Measurements from ENCODE around the gene NAP1L1. TPM values are rescaled to one million over a fixed set of nuclear protein-coding genes. Genes with fewer than 3 reads are reported as not detected.

The NAP1L1 gene
- total RNA-seq, 1 experiment from 2014 or later: 620 TPM

DNA sequence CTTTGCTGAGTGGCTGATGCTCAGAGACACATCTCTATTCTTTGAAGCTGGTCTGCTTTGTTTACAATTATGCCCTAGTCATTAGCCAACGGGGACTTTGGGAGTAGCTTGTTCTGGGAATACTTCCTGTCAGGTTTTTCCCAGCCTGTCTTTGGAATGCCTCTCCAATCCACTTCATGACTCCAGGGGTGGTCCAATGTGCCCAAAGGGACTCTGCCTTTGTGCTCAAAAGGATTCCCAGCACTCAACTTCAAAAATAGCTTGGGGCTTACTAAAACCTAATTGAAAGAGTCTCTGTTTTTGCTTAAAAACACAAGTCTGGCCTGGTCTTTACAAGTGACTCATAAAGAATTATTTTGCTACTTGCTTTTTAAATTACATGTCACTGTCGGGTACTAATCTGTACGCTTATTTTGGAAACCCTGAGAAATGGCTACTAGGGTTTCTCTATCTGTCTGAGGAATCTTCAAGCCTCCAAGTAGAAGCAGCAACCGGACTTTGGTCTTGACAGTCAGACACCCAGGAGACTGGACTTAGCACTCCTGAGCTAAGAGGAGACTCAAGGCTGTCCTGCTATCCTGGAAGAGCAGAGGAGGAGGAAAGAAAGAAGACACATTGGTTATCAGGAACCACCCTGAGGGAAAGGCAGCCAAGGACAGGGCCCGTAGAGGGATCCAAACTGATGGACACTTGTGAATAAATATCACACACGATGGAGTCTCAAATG lies 73.6 kb downstream of the NAP1L1 start:
- Histone ChIP-seq H3K27ac (ENCODE audit: low read length) (peak overlapping the region; percentile 81), H3K36me3 (ENCODE audit: control insufficient read depth, insufficient read depth, low read length) (no peaks in the 10 kb centered on the region), H3K4me3 (ENCODE audit: low read depth in 2 of 2, low read length in 2 of 2) (no peak overlapping the region), H3K9me3 (ENCODE audit: control insufficient read depth, insufficient read depth, low read depth, low read length) (no peaks in the 10 kb centered on the region; the same call in 1 of the 2 replicates), H3K27me3 (ENCODE audit: control insufficient read depth, insufficient read depth, low read length) (no peaks in the 10 kb centered on the region), H3K4me1 (ENCODE audit: control insufficient read depth, insufficient read depth, low read length) (no peaks in the 10 kb centered on the region)
- BruUV-seq (replicated peaks): no TSS peak
- ATAC-seq: no peak
- in situ Hi-C loops (cut with HindIII; ENCODE audit: low pct_unique_long_range_greater_than_20kb, low sequenced_read_pairs): no loop called here
- CTCF ChIA-PET: no interaction called here
- POLR2A ChIA-PET: no interaction called here
- TF ChIP-seq REST (IDR thresholded peaks at IDR 0.05; ENCODE audit: insufficient read depth in 1 of 2, low read depth in 2 of 2, low read length in 1 of 2) (no peak), POLR2AphosphoS5 (IDR thresholded peaks at IDR 0.05; ENCODE audit: low read depth, low read length) (no peak), TCF7L2 (IDR thresholded peaks at IDR 0.05; ENCODE audit: low read depth, low read length) (no peak), SIN3A (IDR thresholded peaks at IDR 0.05; ENCODE audit: borderline replicate concordance, insufficient read depth, low read depth, low read length) (no peak)
- TF ChIP-seq, protein P1, sequence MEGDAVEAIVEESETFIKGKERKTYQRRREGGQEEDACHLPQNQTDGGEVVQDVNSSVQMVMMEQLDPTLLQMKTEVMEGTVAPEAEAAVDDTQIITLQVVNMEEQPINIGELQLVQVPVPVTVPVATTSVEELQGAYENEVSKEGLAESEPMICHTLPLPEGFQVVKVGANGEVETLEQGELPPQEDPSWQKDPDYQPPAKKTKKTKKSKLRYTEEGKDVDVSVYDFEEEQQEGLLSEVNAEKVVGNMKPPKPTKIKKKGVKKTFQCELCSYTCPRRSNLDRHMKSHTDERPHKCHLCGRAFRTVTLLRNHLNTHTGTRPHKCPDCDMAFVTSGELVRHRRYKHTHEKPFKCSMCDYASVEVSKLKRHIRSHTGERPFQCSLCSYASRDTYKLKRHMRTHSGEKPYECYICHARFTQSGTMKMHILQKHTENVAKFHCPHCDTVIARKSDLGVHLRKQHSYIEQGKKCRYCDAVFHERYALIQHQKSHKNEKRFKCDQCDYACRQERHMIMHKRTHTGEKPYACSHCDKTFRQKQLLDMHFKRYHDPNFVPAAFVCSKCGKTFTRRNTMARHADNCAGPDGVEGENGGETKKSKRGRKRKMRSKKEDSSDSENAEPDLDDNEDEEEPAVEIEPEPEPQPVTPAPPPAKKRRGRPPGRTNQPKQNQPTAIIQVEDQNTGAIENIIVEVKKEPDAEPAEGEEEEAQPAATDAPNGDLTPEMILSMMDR (IDR thresholded peaks at IDR 0.05): no peak
- intact Hi-C loops (cut with micrococcal nuclease; ENCODE audit: unreplicated experiment): no loop called here
- DNase-seq (ENCODE audit: low read depth, low spot score): no peak

- Histone ChIP-seq H3K4me3 (ENCODE audit: low read depth in 2 of 2, low read length in 2 of 2) (no peak overlapping the region), H3K9me3 (ENCODE audit: control insufficient read depth, insufficient read depth, low read depth, low read length) (peaks cover 5% of the 10 kb centered on the region; the same call in 1 of the 2 replicates), H3K36me3 (ENCODE audit: control insufficient read depth, insufficient read depth, low read length) (no peaks in the 10 kb centered on the region), H3K27ac (ENCODE audit: low read length) (peak overlapping the region; percentile 60; the same call in 1 of the 2 replicates), H3K4me1 (ENCODE audit: control insufficient read depth, insufficient read depth, low read length) (no peaks in the 10 kb centered on the region), H3K27me3 (ENCODE audit: control insufficient read depth, insufficient read depth, low read length) (no peaks in the 10 kb centered on the region)
- intact Hi-C loops (cut with micrococcal nuclease; ENCODE audit: unreplicated experiment) (no loop called here), in situ Hi-C loops (cut with HindIII; ENCODE audit: low pct_unique_long_range_greater_than_20kb, low sequenced_read_pairs) (no loop called here)
- TF ChIP-seq TCF7L2 (IDR thresholded peaks at IDR 0.05; ENCODE audit: low read depth, low read length) (no peak), POLR2AphosphoS5 (IDR thresholded peaks at IDR 0.05; ENCODE audit: low read depth, low read length) (no peak), REST (IDR thresholded peaks at IDR 0.05; ENCODE audit: insufficient read depth in 1 of 2, low read depth in 2 of 2, low read length in 1 of 2) (no peak), SIN3A (IDR thresholded peaks at IDR 0.05; ENCODE audit: borderline replicate concordance, insufficient read depth, low read depth, low read length) (no peak)
- TF ChIP-seq, protein P1 (IDR thresholded peaks at IDR 0.05): no peak
- CTCF ChIA-PET: no interaction called here
- DNase-seq (ENCODE audit: low read depth, low spot score): no peak
- POLR2A ChIA-PET: interaction anchor here (0.6 kb wide), 1 partner anchor 36 kb away, joined by 3 read pairs; no protein-coding TSS in a partner anchor
- ATAC-seq: no peak
- no TSS peak for BruUV-seq (replicated peaks)
These were observed 76.1 kb downstream of the NAP1L1 start for GRCh38 chr12:76008428-76008827.

All from Panc1 (cell line).